ELR (cell line): ENCODE results near the gene CACNA2D2.
A peak's percentile ranks its signal among the peaks of the same experiment; 100 is the strongest.

ENCODE experiments used
- DNase-seq: peaks from one replicate; pipeline ENCODE4 v3.0.0-alpha.2; 2015; ENCODE audit warnings: low read depth

The CACNA2D2 gene

DNA sequence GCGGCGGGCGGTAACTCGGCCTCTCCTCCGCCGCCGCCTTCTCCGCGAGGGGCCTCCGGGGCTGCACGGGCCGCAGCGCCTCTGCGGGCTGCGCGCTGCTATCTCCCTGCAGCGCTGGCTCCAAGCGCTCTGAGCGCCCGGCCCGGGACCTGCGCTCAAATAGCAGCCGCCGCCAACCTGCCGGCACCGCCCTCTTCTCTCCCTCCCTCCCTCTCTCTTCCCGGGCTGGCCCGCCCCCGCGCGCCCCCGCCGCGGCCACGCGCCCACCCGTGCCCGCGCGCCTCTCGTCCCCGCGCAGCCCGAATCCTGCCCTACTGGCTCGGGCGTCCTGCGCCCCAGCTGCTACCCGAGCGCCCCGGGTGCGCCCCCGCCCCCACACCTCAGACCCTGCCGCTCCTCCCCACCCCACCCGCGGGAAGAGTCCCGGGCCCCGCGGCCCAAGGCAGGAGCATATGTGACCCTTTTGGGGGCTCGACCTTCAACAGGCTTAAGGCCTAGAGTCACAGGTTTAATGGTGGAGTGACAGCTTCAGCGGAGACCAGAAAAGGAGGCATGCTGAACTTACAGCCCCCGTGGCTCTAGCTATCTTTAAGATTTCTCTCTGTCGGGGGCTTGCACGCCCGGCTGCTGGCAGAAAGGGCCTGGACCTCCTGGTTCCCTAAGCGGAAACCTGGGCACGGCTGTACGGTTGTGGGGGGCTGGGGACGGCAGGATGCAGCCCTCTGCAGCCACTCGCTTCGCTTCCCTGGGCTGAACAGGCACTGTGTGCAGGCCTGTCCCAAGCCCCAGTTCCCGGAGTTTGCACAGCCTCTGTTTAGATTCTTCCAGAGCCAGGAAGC, at the start of gene CACNA2D2:
Gene CACNA2D2 (minus strand): TSS at position 131 of the 839 bp plus-strand sequence. CDS start 211 bp downstream, outside the sequence.
- DNase-seq, result peak; percentile 15

DNA sequence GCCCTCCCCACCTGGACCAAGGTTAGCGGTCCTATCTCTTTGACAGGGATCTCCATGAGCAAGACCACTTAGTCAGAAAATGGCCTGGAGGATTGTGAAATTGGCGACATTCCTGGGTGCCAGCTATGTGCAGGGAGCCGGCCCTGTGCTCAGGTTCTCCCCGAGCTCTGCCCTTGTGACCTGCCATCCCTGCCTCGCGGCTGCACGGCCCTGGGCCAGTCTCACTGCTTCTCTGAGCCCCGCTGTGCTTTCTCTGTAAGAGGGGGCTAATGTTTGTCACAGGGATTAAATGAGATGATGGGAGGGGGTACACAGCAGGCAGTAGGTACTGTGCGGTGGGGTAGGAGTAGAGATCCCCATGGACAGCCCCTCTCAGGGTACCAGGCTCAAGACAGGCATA, 49.2 kb upstream of the CACNA2D2 start:
- no peak for DNase-seq

DNA sequence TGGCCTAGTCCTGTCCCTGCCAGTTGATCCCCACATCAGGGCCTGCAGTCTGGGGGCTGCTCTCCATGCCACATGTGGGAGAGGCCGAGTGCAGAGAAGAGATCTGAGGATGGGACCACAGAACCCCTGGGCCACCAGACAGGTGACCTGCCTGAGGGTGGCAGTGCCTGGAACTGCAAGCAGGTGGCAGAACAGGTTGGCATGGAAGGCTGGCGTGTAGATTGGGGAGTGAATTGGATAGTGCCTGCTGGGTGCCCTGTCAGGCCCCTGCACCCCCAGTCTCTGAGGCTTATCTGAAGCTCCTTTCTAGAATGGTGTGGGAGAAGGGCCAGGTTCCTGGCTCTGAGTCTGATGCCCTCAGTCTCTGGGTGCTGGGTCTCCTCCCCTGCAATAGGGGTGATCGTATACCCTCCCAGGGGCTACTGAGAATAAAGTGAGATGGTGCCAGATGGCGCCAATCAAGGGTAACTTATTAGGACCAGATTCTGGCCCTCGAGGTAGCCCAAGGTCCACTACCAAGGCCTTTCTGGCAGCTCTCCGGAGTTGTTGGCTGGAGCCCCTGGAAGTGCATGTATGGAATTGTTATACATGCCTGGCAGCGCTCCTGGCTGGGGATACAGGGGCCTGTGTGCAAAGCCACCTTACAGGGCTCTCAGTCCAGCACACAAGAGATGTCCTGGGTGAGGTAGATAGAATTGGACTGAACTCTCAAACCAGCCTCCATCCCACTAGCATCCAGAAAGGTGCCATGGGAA, 48.4 kb upstream of the CACNA2D2 start:
- DNase-seq, result no peak

DNA sequence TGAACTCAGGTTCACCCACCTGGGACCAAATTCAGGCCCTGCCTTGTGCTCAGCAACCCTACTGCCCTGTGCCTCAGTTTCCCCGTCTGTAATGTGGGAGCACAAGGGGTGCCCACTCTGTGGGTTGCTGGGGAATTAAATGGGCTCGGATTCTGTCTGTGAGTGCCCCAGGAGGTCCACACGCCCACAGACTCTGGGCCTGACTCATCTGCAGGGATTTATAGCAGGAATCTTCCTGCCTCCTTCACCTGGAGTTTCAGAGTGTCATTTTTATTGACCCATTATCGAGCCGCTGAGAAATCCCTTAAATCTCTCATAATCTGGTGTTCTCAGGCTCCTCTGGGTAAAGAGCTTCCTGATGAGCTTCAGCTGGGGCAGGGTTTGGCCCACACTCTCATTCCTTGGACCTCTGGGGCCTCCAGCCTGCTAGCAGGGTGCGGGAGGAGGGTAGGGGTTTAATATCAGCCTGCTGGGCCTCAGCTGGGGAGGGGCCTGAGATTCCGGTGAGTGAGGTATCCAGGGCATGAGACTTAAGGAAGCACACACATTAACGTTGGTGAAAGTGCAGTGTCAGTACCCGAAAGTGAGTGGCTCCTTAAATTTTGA, 47.7 kb upstream of the CACNA2D2 start:
- DNase-seq, result no peak

DNA sequence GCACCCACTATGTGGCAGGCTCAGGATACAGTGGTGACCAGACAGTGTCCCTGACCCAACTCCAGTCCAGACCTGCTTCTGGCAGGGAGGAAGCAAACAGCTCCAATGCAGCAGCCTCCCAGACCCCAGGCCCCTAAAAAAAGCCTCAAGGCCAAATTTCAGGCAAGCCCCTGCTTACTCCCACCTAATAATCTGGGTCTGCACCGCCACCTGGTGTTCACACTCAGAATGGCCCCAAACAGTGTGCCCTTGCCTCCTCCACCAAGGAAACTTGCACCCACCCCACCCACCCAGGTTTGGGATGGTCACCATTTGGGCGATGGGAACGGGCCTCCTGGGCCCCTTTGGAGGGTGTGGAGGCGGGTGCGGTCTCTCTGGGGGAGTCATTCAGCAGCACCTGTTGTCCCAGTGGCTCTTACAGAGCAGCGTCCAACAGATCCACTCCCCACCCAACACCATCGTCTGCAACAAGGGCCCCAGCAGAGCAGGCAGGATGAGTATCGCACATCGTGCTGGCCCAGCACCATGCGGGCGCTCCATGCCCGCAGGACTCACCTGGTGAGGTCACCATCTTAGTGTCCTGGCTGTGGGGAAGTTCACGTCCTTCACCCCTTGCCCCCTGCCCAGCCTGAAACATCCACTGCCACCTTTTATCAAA, 46.8 kb upstream of the CACNA2D2 start:
- peak; percentile 55 for DNase-seq

DNA sequence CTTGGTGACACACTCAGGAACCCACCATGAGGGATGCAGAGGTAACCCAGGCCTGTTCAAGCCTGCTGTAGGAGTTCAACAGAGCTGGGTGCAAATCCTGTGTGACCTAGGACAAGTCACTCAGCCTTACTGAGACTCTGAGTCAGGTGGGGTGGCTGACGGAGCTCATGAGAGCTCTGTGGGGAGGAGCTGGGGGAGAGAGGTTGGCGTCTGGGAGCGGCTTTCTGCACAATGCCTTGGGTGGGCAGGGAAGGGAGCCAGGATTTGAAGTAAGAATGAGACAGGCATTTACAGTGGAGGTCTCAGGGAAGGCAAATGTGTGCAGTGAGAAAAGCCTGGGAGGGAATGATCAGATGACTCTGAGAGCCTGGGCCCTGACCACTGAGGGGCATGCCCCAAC, 45.8 kb upstream of the CACNA2D2 start:
- no peak for DNase-seq

DNA sequence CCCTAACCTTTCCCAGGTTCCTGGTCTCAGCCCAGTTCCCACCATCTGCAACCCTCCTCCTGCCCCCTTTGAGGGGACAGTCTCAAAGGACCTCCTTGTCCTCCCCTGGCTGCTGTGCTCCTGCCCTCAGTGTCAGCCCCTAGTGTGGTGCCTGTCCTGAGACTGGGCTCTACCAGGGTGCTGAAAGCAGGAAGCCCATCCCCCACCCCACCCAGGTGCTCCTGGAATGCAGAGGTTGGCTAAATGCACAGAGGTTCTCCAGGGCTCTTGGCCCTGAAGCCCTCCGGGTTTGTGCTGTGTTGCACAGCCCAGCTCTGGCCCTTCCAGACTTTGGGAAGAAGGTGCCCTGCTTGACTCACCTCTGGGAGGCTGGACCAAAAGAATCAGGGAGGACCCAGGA, 42.3 kb upstream of the CACNA2D2 start:
- no peak for DNase-seq

DNA sequence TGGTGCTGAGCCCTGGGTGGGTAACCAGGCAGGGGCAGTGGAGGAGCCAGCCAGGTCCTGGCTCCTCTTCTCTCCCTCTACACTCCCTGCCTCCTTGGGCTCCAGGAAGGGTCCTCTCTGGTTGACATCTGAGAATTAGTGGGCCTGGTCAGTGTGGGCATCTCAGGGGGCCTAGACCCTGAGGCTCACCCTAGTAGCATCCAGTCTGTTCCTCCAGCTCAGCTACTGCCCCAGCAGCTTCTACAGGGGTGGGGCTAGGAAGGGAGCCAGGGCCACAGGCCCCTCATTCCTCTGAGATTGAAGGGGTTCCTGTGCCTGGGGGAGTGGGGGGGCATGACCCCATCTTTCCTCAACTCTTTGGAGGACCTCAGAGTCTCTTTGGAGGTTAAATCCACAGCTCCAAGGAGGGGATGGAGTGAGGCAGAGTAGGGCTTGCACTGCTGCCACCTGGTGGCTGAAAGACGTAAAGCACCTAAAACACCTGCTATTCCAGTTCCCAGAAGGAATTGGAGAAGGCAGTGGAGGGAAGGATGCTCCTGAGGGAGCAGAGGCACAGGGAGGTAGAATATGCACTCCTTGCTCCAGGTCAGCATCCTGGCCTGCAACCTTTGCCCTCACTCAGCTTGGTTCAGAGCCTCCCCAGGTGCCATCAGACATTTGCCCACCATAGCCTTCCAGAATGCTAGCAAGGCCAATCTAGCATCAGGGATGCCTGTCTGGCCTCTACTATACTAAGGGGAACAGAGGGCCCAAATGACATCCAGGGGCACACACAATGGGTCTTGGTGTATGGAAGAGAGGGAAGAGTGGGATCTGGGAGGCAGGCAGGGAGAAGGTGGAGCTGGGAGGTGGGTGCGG, 39.0 kb upstream of the CACNA2D2 start:
- DNase-seq, result peak; percentile 64

DNA sequence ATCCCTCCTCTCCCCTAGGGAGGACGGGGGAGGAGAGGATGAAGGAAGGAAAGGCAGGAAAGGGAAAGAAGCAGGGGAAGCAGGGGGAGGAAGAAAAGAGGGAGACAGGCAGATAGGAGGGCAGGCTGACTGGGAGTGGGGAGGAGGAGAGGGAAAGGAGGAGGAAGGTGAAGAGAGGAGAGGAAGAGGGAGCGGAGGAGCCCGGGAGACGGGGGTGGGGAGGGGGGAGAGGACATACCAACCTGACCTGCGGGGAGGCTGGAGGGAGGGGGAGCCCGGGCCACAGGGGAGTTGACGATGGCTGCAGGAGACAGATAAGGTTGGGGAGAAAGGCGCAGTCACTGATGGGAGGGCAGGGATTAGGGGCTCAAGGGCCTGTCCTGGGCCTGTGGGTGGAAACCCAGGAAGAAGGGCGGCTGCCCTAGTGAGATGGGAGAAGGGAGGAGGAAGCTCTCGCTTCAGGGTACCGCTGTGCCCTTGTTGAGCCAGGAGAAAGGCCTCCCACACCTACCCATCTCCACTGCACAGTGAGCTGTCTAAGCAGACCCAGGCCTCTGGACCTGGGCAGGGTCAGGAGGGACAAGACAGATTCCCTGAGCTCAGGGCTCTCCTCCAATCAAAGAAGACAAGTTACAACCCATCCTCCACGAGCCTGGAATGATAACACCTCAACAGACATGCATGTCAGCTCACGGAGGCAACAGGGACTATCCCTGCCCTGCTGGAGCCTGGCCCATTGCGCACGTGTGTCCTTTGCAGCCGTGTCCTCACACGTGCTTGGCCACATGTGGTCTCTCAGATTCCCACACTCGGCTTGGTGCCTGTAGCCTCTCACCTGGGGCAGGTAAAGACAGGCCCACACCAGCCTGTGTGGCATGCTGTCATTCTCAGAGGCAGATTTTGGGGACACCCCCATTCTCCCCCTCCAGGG, 36.2 kb upstream of the CACNA2D2 start:
- DNase-seq, result no peak

DNA sequence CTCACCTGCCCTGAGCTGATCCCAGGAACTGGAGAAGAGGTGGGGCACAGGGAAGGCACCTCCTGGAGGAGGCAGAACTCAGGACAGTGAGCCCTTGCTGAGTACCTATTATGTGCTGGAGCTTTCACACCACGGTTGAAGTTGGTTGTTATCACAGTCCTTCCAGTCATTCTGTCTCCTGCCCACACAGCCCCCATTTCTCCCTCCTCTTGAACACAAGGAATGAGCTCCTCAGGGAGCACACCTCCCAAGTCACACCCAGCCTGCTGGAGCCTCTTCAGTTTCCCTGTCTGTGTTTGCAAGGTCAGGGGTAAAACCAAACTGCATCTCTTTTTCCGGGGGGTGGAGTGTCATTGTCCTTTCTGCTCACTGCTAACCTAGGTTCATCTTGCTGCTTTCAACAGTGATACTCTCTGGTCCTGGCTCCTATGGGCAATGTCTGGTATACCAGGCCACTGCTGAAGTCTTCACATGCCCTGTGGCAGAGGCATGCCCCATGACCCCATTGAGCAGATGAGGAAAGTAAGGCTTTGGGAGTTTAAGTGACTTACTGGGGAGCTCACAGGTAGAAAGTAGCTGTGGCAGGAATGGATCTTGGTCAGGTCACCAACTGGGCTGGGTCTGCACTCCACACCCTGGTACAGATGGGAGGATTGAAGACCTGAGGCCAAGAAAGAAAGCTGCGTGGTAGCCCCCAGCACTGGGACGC, 34.1 kb upstream of the CACNA2D2 start:
- DNase-seq, result no peak

DNA sequence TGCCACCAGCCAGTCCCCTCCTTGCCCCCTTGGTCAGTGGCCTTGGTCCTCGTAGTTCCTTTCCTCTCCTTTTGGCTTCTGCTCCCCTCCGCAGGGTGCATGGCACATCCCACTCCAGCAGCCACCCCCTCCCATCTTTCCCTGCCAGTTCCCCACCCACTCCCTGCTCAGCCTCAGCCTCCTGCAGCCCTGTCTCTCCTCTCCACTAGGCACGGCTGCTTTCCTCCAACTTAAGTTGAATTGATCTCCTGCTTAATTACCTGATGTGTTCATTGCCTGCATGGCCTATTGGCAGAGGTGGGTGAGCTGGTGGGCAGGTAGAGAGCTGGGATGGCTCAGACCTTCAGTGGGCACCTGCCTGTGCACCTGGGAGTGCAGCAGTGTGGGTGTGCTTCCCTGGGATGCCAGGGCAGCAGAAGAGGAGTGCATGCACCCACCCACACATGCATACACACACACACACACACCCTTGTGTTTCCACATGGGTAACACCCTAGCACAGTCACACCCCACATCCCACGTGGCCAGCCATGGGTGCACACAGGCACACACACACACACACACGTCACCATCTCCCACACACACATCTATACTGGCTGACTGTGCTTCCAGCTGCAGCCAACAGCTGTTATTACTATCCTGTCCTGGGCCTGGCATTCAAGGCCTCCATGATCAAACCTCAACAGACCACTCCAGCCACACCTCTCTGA, 33.2 kb upstream of the CACNA2D2 start:
- DNase-seq, result no peak

DNA sequence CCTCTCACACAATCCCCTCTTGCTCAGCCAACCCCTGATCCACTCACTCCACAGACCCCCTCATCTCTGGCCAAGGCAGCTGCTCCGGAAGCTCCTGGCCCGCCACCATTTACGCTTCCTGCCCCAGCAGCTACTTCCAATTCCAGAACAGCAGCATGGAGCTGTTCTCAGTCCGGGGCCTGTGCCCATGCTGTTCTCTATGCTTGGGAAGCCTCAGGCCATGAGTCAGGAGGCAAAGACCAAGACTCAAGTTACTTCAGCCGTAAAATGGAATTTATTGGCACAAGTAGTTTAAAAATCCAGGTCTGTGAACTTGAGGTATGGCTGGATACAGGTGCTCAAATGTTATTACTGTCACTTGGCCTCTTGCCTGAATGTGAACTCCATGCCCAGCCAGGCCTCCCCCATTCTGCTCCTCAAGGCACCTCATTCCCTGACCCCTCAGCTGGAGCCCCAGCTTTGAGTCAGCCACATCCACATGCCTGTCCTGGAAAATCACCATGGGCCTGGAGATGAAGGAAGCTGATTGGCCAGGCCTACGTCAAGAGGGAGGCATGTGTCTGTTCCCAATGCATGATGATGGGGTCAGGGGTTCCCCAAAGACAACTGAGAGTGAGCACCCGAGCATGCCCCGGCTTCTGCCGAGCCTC, 31.4 kb upstream of the CACNA2D2 start:
- no peak for DNase-seq

DNA sequence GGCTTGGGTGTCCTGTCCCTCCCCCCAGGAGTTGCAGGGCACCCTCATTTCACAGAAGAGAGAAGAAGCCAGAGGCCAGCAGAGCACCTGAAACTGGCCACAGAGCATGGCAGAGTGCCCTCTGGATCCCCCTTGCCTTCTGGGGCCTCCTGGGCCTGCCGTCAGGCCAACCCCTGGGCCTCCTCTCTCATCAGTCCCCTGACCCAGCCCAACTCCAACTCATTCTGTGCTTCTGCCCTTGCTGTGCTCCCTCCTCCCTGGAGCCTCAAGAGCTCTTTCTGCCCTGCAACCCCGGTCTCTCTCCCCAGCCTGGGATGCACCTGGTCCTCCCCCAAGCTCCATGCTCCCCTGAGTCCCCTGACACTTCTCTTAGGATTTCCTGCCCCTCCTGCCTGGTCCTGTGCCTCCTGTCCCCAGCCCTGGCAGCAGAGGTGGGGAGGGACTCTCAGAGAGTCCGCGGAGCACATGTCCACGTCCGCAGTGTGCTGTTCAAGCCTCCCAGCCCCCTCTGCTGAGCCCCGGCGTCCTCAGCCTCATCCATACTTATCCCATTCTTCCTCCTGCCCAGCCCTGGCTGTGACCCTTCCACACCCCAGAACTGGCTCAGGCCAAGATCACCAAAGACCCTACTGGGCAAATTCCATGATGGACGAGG, 30.5 kb upstream of the CACNA2D2 start:
- no peak for DNase-seq

DNA sequence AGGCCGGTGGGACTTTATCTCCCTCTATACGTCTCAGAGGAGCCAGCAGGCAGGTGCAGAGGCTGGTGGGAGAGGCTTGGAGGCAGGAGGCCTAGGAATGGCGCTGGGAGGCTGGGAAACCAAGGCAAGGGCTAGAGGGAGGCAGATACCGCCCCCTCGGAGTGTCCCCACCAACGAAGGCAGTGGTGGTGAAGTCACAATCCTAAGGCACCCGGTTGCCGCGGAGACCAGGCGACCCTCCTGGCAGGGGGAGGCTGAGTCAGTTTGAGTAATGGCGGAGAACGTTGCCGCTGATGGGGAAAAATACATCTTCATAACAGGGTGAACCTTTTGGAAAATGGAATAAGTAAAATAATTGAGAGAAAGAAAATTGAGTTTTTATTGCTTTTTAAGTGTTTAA, 29.9 kb upstream of the CACNA2D2 start:
- DNase-seq, result no peak

DNA sequence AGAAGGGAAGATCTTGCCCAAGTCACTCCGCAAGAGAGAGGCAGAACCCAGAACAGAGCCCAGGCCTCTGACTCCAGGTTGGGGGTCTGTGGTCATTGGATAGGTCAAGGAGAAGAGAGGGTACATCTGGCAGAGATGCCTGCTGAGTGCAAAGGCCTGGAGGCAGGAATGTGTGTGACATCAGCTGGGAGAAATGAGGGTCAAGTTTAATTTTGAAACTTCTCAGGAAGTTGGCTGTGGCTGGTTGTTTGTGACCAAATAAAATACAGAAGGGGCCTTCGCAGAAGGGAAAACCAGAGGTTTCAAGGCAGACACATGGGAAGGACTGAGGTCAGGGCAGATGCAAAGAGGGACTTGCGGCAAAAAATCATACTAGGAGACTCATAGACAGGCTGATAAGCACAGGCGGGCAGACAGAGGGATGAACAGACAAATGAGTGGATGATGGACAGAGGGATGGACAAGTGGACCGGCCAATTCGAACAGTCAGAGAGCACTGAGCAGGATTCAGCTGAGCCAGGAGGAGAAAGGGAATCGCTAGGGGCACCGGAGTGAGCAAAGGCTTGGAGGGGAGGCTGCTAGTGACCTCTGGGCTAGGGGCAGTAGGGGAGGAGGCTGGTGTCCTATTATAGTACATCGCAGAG, 28.8 kb upstream of the CACNA2D2 start:
- DNase-seq, result no peak

DNA sequence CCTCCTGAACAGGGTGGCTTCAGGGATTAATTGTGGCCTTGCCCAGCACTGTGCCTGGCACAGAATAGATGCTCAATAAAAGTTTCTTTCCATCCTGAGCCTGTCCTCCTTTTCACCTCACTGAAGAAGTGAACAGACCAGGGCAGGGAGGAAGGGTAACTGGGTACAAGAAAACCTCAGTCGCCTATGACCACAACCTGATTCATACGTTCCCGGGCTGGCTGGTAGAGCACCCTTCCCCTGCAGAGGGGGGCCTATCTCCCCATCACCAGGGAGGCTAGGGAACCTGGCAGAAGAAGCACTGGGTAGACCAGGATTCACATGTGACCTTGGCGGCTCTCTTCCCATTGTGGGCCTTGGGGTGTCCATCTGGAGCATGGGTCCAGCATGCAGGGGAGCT, 27.8 kb upstream of the CACNA2D2 start:
- DNase-seq, result no peak
